Mesendoderm (in vitro differentiated cells): Measurements from ENCODE around the gene MED29.

ENCODE experiments used
- DNase-seq: peaks from one replicate; pipeline ENCODE4 v3.0.0; 2013
- H2AK5ac ChIP-seq: 2 replicates; pipeline ENCODE4 v1.6.1; 2013; ENCODE audit warnings: low read length, inconsistent platforms
- H2BK120ac ChIP-seq: 2 replicates; pipeline ENCODE4 v1.6.1; 2013; ENCODE audit warnings: low read depth, mild to moderate bottlenecking, low read length, moderate library complexity, mixed read lengths
- H2BK15ac ChIP-seq: replicated peaks from 2 replicates; pipeline ENCODE4 v1.6.1; 2013; ENCODE audit warnings: low read depth, mild to moderate bottlenecking, moderate library complexity
- H2BK5ac ChIP-seq: 2 replicates; pipeline ENCODE4 v1.6.1; 2013; ENCODE audit warnings: low read length, inconsistent platforms
- H3K18ac ChIP-seq: 2 replicates; pipeline ENCODE4 v1.6.1; 2013; ENCODE audit warnings: mild to moderate bottlenecking, low read length, mixed read lengths
- H3K23ac ChIP-seq: one replicate; pipeline ENCODE4 v1.6.1; 2013; ENCODE audit warnings: low read length
- H3K27ac ChIP-seq: 2 replicates; pipeline ENCODE4 v1.5.1; 2013; ENCODE audit warnings: low read depth, mild to moderate bottlenecking, inconsistent platforms, low read length, moderate library complexity
- H3K27me3 ChIP-seq: 2 replicates; pipeline ENCODE4 v1.6.1; 2013; ENCODE audit warnings: low read length, control low read depth, mild to moderate bottlenecking, inconsistent platforms; ENCODE audit not compliant: insufficient read depth, poor library complexity
- H3K36me3 ChIP-seq: 2 replicates; pipeline ENCODE4 v1.6.1; 2013; ENCODE audit warnings: low read length, inconsistent platforms; ENCODE audit not compliant: control insufficient read depth, insufficient read depth
- H3K4ac ChIP-seq: one replicate; pipeline ENCODE4 v1.6.1; 2013; ENCODE audit warnings: low read depth, mild to moderate bottlenecking, low read length, moderate library complexity
- H3K4me1 ChIP-seq: 2 replicates; pipeline ENCODE4 v1.6.1; 2013; ENCODE audit warnings: low read depth, low read length, inconsistent platforms; ENCODE audit not compliant: control insufficient read depth
- H3K4me2 ChIP-seq: 2 replicates; pipeline ENCODE4 v1.6.1; 2013; ENCODE audit warnings: low read length
- H3K4me3 ChIP-seq: 2 replicates; pipeline ENCODE4 v1.5.1; 2013; ENCODE audit warnings: mild to moderate bottlenecking, low read length
- H3K56ac ChIP-seq: one replicate; pipeline ENCODE4 v1.6.1; 2013; ENCODE audit warnings: low read length
- H3K79me1 ChIP-seq: 2 replicates; pipeline ENCODE4 v1.6.1; 2013; ENCODE audit warnings: low read length, inconsistent platforms
- H3K79me2 ChIP-seq: 2 replicates; pipeline ENCODE4 v1.6.1; 2013; ENCODE audit warnings: mild to moderate bottlenecking, low read length; ENCODE audit not compliant: control insufficient read depth, insufficient read depth
- H3K9ac ChIP-seq: 2 replicates; pipeline ENCODE4 v1.6.1; 2013; ENCODE audit warnings: low read length, inconsistent platforms
- H4K5ac ChIP-seq: one replicate; pipeline ENCODE4 v1.6.1; 2013; ENCODE audit warnings: low read length
- H4K8ac ChIP-seq: one replicate; pipeline ENCODE4 v1.6.1; 2013; ENCODE audit warnings: low read depth, mild to moderate bottlenecking, control low read depth, low read length, moderate library complexity
- WGBS: extraction: QIAGEN DNeasy Blood & Tissue Kit; methylation state at CpG from one replicate; pipeline ENCODE4 v1.1.7; 2013; ENCODE audit warnings: low lambda C conversion rate, missing lambda C conversion rate; ENCODE audit not compliant: insufficient coverage; ENCODE audit errors: extremely low coverage; 5-methylcytosine and 5-hydroxymethylcytosine counted together

The MED29 gene

DNA sequence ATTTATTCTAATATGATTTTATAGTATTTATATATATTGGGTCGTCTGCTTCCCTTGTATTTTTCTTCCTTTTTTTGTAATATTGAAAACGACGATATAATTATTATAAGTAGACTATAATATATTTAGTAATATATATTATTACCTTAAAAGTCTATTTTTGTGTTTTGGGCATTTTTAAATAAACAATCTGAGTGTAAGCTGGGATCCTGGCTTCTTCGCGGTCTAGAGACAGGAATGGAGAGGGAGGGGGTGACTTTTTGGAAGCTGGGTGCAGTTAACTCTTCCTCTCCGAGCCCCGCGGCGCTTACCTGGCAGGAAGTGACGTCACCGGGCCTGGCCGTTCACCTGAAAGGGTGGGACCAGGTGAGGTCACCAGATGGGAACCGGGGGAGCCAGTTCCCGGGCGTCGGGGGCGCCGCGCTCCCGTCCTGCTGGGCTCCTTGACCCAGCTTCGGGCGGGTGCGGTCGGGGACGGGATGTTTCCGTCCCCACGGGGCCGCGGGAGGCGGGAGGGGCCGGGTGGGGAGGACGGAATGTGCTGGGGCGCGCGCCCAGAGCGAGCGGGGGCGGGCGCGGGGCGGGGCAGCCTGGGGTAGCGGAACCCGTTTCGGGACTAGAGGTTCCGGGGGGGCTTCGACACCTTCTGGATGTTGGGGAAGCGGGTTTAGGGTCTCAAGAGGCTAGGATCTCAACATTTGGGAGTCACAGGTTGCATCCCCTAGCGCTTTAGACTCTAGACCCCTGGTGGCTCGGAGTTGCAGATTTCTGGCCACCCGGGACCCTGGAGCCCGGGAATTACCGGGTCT lies 18.2 kb downstream of the MED29 start:
- Histone ChIP-seq H3K4me1 (peaks cover 13% of the 10 kb centered on the region), H3K56ac (peak overlapping the region; percentile 73), H3K9ac (peak overlapping the region; percentile 92), H3K4ac (peak overlapping the region; percentile 62), H3K4me2 (peak overlapping the region; percentile 78), H3K79me2 (peaks cover 35% of the 10 kb centered on the region), H2BK15ac (no peak overlapping the region), H2BK120ac (peak overlapping the region; percentile 88), H4K5ac (no peak overlapping the region), H3K18ac (peak overlapping the region; percentile 98), H3K27me3 (no peaks in the 10 kb centered on the region), H3K4me3 (peak overlapping the region; percentile 37), H2BK5ac (peak overlapping the region; percentile 91), H3K36me3 (no peaks in the 10 kb centered on the region), H2AK5ac (no peak overlapping the region), H3K79me1 (peaks cover 2% of the 10 kb centered on the region), H4K8ac (peak overlapping the region; percentile 90), H3K23ac (no peak overlapping the region), H3K27ac (peak overlapping the region; percentile 92)
- no CpG with 5 or more reads among the region's 52 CpGs for WGBS
- peak; percentile 94 for DNase-seq

DNA sequence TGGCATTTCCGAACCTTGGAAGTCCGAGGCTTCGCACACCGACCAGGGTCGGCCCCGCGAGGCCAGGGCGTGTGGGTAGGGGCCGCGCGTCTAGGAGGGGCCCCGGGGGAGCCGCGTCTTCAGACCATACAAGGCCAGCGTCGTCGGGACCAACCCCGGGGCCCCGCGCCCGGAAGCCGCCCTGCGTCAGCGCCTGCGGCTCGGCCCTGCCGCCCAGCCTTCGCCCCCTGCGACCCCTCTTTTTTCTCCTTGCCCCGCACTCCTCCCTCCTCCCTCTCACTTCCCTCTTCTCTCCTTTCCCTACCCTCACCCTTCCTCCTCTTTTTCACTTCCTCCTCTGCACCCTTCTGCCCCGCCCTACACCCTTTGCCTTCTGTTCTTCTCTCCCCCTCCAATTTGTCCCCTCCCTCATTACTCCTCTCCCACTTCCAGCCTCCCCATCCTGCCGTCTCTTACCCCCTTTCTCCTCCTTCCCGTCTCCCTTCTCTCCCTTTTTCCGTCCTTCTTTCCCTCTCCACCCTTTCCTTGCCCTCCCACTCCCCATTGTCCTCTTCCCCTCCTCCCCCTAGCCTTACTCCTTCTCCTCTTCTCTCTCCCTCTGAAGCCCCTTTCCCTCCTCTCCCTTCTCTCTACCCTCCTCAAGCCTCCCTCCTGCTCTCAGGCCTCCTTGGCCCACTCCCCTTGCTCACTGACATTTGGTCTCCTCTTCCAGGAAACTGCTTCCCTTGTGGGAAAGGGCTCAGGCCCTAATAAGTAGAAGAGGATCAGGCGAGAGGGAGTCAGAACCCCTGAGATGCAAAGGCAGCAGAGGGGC lies 19.0 kb downstream of the MED29 start:
- H3K27ac ChIP-seq, result peak overlapping the region; percentile 92
- peak overlapping the region; percentile 88 for H2BK120ac ChIP-seq

DNA sequence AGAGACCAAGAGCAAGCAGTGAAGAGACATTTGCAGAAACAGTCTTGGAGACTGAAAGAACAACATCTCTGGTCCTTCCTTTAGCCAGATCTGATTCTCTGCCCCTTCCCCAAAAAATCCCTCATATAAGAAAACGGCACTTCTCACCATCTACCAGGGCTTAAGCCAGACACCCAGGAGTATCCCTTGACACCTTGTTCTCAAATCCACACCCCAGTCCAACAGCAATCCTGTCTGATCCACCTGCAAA lies 19.6 kb downstream of the MED29 start:
- Histone ChIP-seq H3K27ac (peak overlapping the region; percentile 7), H3K4me3 (no peak overlapping the region), H3K9ac (peak overlapping the region; percentile 92)

More for the DNA sequence above, 19.0 kb downstream of the MED29 start:
- peak overlapping the region; percentile 98 for H3K18ac ChIP-seq
- H3K23ac ChIP-seq, result no peak overlapping the region
- peak overlapping the region; percentile 62 for H3K4ac ChIP-seq
- peaks cover 43% of the 10 kb centered on the region for H3K79me2 ChIP-seq
- H3K27me3 ChIP-seq, result no peaks in the 10 kb centered on the region
- peaks cover 16% of the 10 kb centered on the region for H3K4me1 ChIP-seq
- peak overlapping the region; percentile 4 for H2AK5ac ChIP-seq
- H4K8ac ChIP-seq, result peak overlapping the region; percentile 90
- no peaks in the 10 kb centered on the region for H3K36me3 ChIP-seq
- H2BK15ac ChIP-seq, result no peak overlapping the region
- no peak overlapping the region for H4K5ac ChIP-seq
- H3K4me3 ChIP-seq, result peak overlapping the region; percentile 11
- peak overlapping the region; percentile 91 for H2BK5ac ChIP-seq
- peak overlapping the region; percentile 78 for H3K4me2 ChIP-seq
- DNase-seq, result peak; percentile 73
- H3K79me1 ChIP-seq, result peaks cover 9% of the 10 kb centered on the region
- H3K9ac ChIP-seq, result peak overlapping the region; percentile 92
- WGBS, result no CpG with 5 or more reads among the region's 35 CpGs
- peak overlapping the region; percentile 73 for H3K56ac ChIP-seq

DNA sequence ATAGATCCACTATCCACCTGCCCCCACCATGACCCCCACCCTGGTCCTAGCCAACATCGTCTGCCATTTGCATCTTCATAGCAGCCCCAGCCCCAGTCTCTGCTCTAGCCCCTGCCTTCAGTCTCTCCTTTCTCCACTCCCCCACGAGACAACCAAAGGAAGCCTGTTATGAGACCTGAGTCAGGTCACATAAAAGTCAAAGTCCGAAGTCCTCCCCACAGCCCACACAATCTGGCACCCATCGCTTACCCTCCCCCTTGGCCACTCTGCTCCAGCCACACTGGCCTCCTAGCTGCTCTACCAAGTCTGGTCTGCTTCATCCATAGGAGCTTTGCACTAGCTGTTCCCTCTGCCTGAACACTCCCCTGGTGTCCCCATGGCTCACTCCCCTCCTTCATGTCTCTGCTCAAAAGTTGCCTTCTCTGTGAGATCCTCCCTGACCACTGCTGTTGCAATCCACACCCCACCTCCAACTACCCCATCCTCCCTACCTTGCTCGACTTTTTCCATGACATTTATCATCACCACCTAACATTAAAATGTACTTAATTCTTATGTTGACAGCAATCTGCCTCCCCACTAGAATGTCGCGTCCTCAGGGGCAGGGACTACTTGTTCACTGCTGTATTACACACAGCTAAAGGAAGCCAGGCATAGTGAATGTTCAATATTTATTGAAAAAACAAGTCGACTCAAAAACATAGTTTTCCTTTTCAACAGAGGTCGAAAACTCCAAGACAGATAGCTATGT lies 20.1 kb downstream of the MED29 start:
- no peak overlapping the region for H2BK5ac ChIP-seq
- no peak overlapping the region for H2BK120ac ChIP-seq
- H3K9ac ChIP-seq, result peak overlapping the region; percentile 92
- no peaks in the 10 kb centered on the region for H3K36me3 ChIP-seq
- peaks cover 15% of the 10 kb centered on the region for H3K79me1 ChIP-seq
- peak; percentile 42 for DNase-seq
- peak overlapping the region; percentile 7 for H3K27ac ChIP-seq
- H3K56ac ChIP-seq, result peak overlapping the region; percentile 76
- H2AK5ac ChIP-seq, result peak overlapping the region; percentile 66
- WGBS, result 100% methylated on average over 1 of the region's 9 CpGs
- no peak overlapping the region for H3K18ac ChIP-seq
- H3K4me3 ChIP-seq, result no peak overlapping the region
- H3K23ac ChIP-seq, result no peak overlapping the region
- H3K4me1 ChIP-seq, result peaks cover 16% of the 10 kb centered on the region
- no peak overlapping the region for H4K8ac ChIP-seq
- H3K27me3 ChIP-seq, result no peaks in the 10 kb centered on the region
- H2BK15ac ChIP-seq, result no peak overlapping the region
- peaks cover 51% of the 10 kb centered on the region for H3K79me2 ChIP-seq
- H4K5ac ChIP-seq, result no peak overlapping the region
- H3K4ac ChIP-seq, result no peak overlapping the region
- H3K4me2 ChIP-seq, result peak overlapping the region; percentile 21

More for the DNA sequence above, 19.6 kb downstream of the MED29 start:
- Histone ChIP-seq H3K36me3 (no peaks in the 10 kb centered on the region), H4K5ac (no peak overlapping the region), H3K4me2 (peak overlapping the region; percentile 78), H3K79me2 (peaks cover 46% of the 10 kb centered on the region), H3K79me1 (peaks cover 12% of the 10 kb centered on the region), H3K18ac (peak overlapping the region; percentile 43), H3K27me3 (no peaks in the 10 kb centered on the region), H4K8ac (no peak overlapping the region), H3K4me1 (peaks cover 16% of the 10 kb centered on the region), H3K56ac (peak overlapping the region; percentile 73), H3K23ac (no peak overlapping the region), H2BK15ac (no peak overlapping the region), H2AK5ac (no peak overlapping the region), H3K4ac (peak overlapping the region; percentile 44), H2BK5ac (no peak overlapping the region), H2BK120ac (no peak overlapping the region)
- WGBS, result no CpG with 5 or more reads among the region's 1 CpG
- DNase-seq, result no peak

DNA sequence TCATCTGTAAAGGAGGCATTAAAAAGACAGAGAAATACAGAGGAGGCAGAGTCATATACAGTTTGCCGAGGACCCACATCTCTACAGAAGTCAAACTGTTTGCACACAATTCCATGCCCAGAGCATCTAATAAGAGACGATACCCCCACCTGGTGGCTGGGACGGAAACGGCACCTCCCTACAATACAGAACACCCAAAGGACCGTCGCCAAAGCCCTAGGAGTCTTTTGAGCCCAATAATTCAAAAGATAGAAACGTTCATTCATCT lies 20.6 kb downstream of the MED29 start:
- Histone ChIP-seq H3K36me3 (no peaks in the 10 kb centered on the region), H3K27ac (no peak overlapping the region)

More for the DNA sequence above, 20.6 kb downstream of the MED29 start:
- Histone ChIP-seq H3K4ac (no peak overlapping the region), H3K18ac (no peak overlapping the region), H3K4me1 (peaks cover 16% of the 10 kb centered on the region), H2BK120ac (no peak overlapping the region), H4K5ac (no peak overlapping the region), H2BK5ac (no peak overlapping the region), H3K56ac (peak overlapping the region; percentile 76), H2BK15ac (no peak overlapping the region), H2AK5ac (no peak overlapping the region), H4K8ac (no peak overlapping the region), H3K4me2 (peak overlapping the region; percentile 31), H3K79me1 (peaks cover 18% of the 10 kb centered on the region), H3K79me2 (peaks cover 52% of the 10 kb centered on the region), H3K23ac (no peak overlapping the region), H3K27me3 (no peaks in the 10 kb centered on the region), H3K9ac (peak overlapping the region; percentile 92), H3K4me3 (peak overlapping the region; percentile 18)
- peak; percentile 91 for DNase-seq
- no CpG with 5 or more reads among the region's 7 CpGs for WGBS
